ENCODE measurements around the gene CBX4. TPM values are rescaled to one million over a fixed set of nuclear protein-coding genes. Genes with fewer than 3 reads are reported as not detected.
A peak's percentile ranks its signal among the peaks of the same experiment; 100 is the strongest.

The CBX4 gene
- total and polyA plus RNA-seq, 12 donors, result 9.4 to 38.2 (median 24.6) TPM

- DNase-seq (no peak), ATAC-seq (peak; percentile 50 to 81 (median 74))
- TF ChIP-seq CTCF (IDR thresholded peaks at IDR 0.05), result peak; percentile 44 to 82 (median 67)
- 1 to 2% methylated on average over 66 of the region's 66 CpGs for whole genome bisulfite sequencing, 2 donors
- Histone ChIP-seq H3K9me3 (no peaks in the 10 kb centered on the region), H3K4me1 (peaks cover 20 to 62% (median 45%) of the 10 kb centered on the region in 9 donors), H3K4me3 (peak overlapping the region in 8 of 10 donors; percentile 6 to 39 (median 32)), H3K36me3 (no peaks in the 10 kb centered on the region), H3K27me3 (peaks cover 42 to 96% (median 94%) of the 10 kb centered on the region in 7 donors), H3K27ac (no peak overlapping the region)
- intact Hi-C loops (cut with DNase I), result loop anchor here in 2 of 10 donors (2.0 to 5.0 kb wide), 3 partner anchors 26 to 181 kb away; partner anchors contain the start of gene CBX4 (in 1 of the 2)
These were observed 28.0 kb downstream of the CBX4 start for GRCh38 chr17:79811011-79811867.

- H3K4me1 ChIP-seq, result peaks cover 20 to 61% (median 43%) of the 10 kb centered on the region in 9 donors
- H3K27me3 ChIP-seq, result peaks cover 48 to 96% (median 93%) of the 10 kb centered on the region in 7 donors
- H3K4me3 ChIP-seq, result peak overlapping the region in 9 of 10 donors; percentile 5 to 39 (median 31)
- DNase-seq, result peak; percentile 60 to 73
- H3K27ac ChIP-seq, result no peak overlapping the region
- intact Hi-C loops (cut with DNase I), result loop anchor here in 2 of 10 donors (2.0 to 5.0 kb wide), 3 partner anchors 26 to 182 kb away; partner anchors contain the start of gene CBX4 (in 1 of the 2)
- 0 to 1% methylated on average over 74 to 79 of the region's 79 CpGs for WGBS, 2 donors
- TF ChIP-seq CTCF (IDR thresholded peaks at IDR 0.05), result no peak
- no peaks in the 10 kb centered on the region for H3K36me3 ChIP-seq
- ATAC-seq, result peak; percentile 66 to 88 (median 78)
- H3K9me3 ChIP-seq, result no peaks in the 10 kb centered on the region
These were observed 28.9 kb downstream of the CBX4 start for GRCh38 chr17:79810130-79811010.

DNA sequence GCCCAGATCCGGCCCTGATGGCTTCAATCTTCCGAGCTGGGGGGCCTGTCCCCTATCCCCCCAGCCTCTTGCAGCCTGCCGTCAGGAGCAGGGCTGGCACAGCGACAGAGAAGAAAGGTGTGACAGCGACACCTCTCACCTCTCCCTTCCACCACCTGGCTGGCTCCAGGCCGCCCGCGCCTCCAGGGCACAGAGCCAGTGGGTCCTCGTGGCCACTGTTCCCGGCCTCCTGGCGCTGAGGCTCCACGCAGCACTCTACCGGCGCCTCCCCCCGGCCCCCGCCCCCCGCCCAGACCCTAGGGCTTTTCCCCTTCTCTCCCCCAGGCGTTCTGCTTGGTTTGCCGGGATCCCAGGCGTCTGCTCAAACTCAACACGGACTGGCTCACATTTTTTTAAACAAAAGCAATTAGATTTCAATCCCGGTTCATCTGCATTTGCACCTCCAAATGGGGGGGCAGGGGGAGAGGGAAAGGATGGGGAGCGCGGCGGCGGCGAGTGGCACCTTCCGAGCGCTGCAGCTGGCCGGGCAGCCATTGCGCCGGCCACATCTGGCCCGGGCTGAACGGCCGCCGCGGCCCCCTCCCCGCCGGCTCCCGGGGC lies 29.6 kb downstream of the CBX4 start:
- H3K9me3 ChIP-seq, result no peaks in the 10 kb centered on the region
- intact Hi-C loops (cut with DNase I), result loop anchor here in 3 of 10 donors (2.0 to 5.0 kb wide), 4 partner anchors 27 to 183 kb away; partner anchors contain the start of gene CBX4 (in 1 of the 3)
- H3K27ac ChIP-seq, result no peak overlapping the region
- H3K27me3 ChIP-seq, result peaks cover 55 to 96% (median 93%) of the 10 kb centered on the region in 7 donors
- DNase-seq, result no peak
- H3K36me3 ChIP-seq, result no peaks in the 10 kb centered on the region
- no peak for TF ChIP-seq CTCF (IDR thresholded peaks at IDR 0.05)
- ATAC-seq, result no peak
- peak overlapping the region in 5 of 10 donors; percentile 5 to 36 (median 31) for H3K4me3 ChIP-seq
- peaks cover 20 to 53% (median 36%) of the 10 kb centered on the region in 9 donors for H3K4me1 ChIP-seq
- 4 to 5% methylated on average over 32 to 40 of the region's 40 CpGs for WGBS, 2 donors
